ENCODE results near the gene SLC9A8.

GRCh38 chr20:49937027-49937929, 124.7 kb downstream of the SLC9A8 start:
- TF ChIP-seq CTCF (IDR thresholded peaks at IDR 0.05; ENCODE audit: borderline replicate concordance, extremely low read depth, low read length, poor library complexity, severe bottlenecking) (no peak), EZH2 (IDR thresholded peaks at IDR 0.05; ENCODE audit: borderline replicate concordance, low read depth, low read length, severe bottlenecking) (no peak)
